ENCODE results near the gene AIP.
A peak's percentile ranks its signal among the peaks of the same experiment; 100 is the strongest.

AIP gene

DNA sequence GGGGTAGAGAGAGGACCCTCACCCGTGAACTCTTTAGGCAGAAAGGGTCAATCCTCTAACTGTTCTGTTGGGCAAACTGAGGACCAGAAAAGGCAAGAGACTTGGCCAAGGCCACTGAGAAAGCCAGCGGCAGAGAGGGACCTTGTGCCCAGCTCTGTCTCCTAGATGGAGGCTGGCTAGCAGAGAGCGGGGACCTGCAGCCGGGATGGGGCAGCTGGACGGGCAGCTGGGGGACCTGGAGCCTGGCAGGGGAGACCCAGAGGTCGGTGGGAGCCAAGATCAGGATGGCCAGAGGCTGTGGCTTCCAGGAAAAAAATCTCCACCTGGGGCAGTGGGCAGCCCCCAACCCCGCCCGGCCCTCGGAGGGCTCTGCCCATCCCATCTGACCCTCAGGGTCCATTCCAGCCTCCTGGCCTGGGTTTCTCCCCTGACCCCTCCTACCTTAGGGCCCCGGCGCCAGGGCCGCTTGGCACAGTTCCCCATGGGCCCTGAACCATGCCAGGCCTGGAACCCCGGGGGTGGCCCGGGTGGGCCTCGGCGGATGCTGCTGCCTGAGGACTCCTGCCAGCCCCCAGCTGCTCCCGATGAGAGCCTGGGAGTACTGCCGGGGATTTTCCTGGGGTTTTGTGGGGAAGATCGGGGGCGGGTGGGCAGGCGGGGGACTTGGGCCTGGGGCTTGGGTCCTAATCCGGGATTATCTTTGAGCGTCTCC is 40.2 kb downstream of the AIP start, which contains the start of gene CABP2:
CABP2 (minus strand) TSS at position 603 of the 712 bp plus-strand sequence; CDS start at position 483, 120 bp downstream.
- FAIRE-seq (no peak), DNase-seq (ENCODE audit: insufficient read length, low spot score) (no peak)

DNA sequence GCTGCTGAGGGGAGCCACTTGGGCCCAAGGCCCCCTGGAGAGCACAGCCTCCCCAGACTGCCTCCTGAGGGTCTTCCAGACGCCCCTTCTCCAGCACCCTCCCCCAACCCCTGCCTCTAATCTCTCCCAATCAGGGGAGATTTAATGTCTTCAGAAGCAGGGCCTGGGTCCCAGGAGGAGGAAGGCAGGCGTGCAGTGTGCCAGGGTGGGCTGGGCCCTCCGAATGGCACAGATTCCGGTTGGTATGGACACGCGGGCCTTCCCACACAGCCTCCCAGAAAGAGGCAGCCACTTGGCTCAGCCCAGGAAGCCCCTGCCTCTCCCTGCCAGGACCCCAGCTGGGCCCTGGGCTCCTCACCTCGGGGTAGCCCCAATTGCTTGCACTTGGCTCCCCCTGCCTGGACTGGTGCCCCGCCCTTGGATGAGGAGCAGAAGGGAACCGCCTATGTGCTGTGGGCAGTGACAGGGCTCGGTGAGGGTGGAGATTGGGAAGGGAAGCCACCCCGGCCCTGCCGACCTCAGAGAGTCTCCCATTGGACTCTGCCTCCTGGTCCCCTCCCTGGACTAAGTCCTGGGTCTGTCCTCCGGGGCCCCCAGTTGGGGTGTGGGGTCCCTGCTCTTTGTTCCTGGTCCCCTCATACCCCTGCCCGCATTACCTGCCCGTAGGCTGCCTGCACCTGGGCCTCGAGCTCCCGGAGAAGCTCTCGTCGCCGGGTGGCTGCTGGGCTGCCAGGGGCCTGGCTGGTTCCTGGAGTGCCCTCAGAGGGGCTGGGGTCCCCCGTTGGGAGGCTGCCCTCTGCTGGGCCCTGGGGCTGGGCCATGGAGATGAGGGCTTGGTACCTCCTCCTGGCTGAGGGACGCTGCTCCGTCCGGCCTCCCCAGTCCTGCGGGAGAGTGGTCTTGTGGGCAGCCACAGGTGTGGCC is 41.0 kb downstream of the AIP start:
- DNase-seq (ENCODE audit: insufficient read length, low spot score) (no peak), FAIRE-seq (no peak)

DNA sequence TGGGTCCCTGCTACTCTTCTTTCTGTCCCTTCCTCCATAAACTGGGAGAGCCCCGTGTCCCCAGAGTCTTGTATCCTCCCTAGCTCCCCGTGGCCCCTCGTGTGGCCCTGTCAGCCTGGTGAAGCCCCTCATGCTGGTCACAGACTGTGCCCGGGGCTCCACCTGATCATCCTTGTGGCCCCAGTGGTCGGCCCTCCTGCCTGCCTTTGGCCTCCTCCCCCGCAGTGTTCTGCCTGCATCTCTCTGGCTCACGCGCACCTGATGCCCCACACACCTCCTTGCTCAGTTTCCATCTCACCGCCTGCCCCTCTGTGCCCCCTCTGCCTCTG is 41.6 kb downstream of the AIP start:
- peak; percentile 16 for FAIRE-seq
- DNase-seq (ENCODE audit: insufficient read length, low spot score) = no peak

DNA sequence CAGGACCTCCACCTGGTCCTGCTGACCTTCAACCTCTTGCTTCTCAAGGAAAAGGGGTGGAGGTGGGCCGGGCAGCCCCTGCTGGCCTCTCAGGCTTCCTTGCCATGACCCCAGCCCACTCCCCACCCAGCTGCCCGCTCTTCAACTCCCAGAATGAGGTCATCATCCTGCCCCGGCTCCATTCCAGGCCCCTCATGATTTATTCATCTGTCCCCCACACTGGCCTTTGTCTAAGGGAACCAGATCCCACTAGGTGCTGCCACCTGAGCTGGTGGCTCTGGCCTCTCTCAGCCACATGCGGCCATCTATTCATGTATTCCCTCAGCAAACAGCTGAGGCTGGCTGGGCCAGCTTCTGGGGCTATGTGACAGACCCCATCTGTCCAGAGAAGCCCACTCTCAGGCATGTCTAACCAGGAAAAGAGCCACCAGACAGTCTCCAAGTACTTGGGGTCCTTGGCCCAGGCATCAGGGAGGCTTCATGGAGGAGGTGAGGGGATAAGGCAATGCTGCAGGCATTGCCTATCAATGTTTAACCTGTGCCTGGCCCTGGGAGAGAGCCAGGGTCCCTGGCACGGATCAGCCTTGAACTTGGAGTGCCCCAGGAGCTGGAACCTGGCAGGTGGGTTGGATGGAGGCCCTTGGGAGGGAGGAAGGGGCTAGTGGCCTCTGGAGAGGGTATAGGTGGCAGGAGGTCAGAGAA is 42.6 kb downstream of the AIP start:
- FAIRE-seq (peak; percentile 23), DNase-seq (ENCODE audit: insufficient read length, low spot score) (no peak)

GRCh38 chr11:67528376-67528775 is 45.5 kb downstream of the AIP start:
- peak; percentile 87 for FAIRE-seq

DNA sequence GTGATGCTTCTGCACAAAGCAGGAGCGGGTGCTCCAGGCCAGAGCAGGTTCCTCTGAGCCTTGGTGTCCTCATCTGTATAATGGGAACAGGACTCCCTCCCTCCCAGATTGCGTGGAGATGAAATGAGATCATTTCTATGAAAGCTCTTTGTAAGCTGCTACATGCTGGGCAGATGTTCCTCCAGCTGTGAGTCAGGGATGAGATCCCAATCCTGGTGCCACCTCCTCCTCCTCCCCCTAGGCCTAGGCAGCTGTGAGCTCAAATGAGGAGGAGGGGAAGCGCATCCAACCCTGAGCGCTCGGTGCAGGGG is 47.4 kb downstream of the AIP start:
- DNase-seq (ENCODE audit: insufficient read length, low spot score) (no peak), FAIRE-seq (no peak)

More at GRCh38 chr11:67528376-67528775, 45.5 kb downstream of the AIP start:
- no peak for DNase-seq (ENCODE audit: insufficient read length, low spot score)

DNA sequence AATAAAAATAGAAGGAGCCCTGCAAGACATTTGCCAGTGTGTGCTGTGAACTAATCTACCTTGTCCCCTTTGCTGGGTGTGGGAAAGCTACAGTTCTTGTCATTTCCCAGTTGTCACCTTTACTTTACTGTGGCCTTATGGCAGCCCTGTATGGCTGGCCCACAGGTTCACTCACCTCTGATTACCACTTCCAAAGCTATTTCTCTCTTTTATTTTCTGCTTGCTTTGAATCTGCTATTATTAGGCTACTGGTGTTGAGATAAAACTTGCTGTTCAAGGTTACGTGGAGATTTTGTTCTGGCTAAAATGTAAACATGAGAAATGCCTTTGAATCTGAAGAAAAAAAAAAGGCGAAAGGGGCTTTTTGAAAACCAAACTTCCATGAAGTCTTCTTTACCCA is 50.1 kb downstream of the AIP start:
- DNase-seq (ENCODE audit: insufficient read length, low spot score) (no peak), FAIRE-seq (no peak)

DNA sequence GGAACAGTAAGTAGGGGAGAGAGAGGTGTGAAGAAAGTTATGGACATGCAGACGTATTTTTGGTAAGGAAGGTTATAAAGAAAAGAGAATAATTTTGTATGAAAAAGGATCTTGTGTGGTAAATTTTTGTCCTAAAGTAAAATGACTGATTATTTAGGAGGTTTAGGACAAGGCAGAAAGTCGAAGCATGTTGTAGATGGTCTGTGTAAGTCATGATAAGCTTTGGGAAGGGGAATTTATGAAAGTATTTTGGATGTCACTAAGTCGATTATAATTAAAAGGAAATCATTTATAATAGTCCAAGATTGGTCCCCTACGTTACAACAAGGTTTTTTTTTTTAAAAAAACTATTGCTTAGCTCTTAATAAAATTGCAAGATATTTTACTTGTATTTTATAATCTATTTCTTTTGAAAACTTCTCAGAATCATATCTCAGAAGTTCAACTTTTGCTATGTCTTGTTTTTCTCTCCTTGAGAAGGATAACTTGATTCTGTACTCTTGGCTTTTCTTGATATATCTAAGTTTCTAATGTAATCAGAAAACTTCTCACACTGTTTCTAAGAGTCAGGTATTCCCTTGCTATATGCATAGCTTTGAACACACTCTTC is 51.3 kb downstream of the AIP start:
- no peak for DNase-seq (ENCODE audit: insufficient read length, low spot score)
- no peak for FAIRE-seq

DNA sequence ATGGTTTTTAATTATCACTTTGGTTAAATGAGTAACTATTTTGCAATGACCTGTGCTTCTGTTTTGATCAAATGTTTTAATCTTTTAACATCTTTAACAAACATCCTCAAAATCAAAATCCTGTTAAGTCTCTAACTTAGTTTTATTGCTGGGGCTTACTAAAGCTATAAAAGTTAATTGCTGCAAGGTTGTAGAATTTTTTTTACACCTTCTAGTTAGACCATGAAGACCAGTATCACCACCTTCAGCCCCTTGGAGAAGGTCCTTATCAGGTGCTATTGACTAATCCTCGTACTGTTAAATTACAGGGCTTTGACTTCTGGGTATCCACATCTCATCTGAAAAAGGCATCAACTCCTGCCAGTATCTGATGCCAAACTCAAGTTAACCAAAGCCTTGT is 52.7 kb downstream of the AIP start:
- FAIRE-seq (no peak), DNase-seq (ENCODE audit: insufficient read length, low spot score) (no peak)

DNA sequence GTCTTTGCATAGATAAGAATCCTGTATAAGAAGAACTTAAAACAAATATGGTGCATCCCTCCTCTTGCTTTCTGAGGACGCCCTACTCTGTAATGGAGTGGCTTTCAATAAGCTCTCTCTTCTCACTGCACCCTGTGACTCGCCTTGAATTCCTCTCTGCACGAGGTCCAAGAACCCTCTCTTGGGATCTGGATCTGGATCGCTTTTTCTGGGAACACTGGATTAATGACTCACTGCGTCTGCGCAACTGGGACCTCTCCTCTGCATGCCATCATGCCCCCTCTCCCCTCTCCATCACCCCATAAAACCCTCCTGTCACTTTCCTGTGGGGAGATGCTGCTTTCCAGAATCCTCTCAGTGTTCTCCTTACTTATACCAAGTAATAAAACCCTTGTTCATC is 55.5 kb downstream of the AIP start:
- DNase-seq (ENCODE audit: insufficient read length, low spot score) (no peak), FAIRE-seq (no peak)

DNA sequence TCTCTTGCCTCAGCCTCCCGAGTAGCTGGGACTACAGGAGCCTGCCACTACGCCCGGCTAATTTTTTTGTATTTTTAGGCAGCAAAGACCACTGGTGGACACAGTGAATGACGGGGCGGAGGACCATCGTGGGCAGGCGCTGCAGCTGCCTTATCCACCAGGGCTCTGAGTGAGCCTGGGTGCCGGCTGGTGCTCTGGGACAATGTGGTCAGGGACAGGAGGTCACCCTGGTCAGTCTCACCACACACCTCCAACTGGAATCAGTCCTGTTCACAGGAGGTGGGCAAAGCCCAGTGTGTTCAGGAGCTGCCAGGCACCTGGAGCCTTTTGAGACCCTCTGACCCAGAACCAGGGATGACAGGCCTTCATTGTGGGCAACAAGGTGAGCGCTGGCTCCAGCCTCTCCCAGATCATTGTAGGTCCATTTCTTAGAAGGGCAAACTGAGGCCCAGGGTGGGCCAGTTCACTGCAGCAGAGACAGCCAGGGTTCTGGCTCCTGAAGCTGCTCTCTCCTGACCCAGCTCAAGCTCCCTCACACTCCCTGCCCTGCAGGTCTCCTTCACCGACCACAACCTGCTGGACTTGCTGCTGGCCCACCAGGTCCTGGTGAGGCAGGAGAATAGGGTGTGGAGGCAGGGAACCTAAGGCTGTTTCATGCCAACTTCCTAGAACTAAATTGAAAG is 56.1 kb downstream of the AIP start:
- DNase-seq (ENCODE audit: insufficient read length, low spot score) (no peak), FAIRE-seq (no peak)

DNA sequence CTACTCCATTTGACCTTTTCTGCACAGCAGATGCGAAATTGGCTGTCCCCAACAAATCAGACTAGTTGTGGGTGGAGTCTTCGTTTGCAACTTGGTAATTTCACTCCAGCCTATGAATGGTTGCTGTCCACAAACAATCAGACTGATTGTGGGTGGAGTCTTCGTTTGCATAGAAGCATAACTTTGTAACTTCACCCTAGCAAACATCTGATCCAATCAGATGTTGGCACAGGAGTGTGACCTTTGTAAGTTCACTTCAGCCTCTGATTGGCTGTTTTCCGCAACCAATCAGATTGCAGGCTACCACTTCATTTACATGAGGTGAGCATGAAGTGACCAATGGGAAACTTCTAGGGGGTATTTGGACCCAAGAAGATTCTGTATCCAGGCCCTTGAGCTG is 56.7 kb downstream of the AIP start:
- FAIRE-seq = peak; percentile 70
- DNase-seq (ENCODE audit: insufficient read length, low spot score) = no peak

Measured in HTR-8/SVneo (cell line).